Measurements from ENCODE around the gene SLC46A3.
"Not testable (repeated sequence)": the region's sequence is repeated elsewhere in the genome, so short reads cannot be mapped to it uniquely, and the experiment has no call there.

Gene SLC46A3
- total RNA-seq, result 10.6 to 45.7 (median 27.6) reads per million in 3 experiments

DNA sequence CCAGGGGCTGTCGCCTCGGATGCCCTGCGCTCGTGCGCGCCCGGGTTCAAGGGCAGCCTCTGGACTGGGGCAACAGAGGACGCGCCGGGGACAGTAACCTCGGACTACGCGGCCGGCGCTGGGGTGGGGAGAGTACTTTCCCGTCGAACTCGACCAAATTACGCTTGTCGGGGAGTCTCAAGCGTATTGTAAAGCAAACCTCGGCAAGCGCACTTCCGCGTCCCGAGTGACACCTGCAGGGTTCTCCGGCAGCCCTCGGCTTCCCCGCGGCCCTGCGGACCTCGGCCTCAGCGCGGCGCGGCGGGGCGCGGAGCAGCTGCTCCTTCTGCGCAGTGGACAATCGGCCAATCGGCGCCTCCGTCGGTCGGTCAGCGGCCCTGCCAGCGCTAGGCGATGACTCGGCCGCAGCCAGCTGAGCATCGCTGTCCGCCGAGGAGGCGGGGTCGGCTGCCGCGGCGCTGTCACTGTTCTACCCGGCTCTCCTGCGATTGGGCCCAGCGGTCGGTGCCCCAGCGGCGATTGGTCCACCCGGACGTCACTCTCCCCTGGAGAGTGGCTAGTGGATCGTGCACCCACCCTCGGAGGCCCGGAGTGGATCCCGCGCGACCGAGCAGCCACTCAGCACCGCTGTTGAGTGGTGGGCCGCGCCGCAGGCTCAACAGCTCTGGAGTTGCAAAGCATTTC, at the start of gene SLC46A3:
Gene SLC46A3 (minus strand): TSS at position 428 of the 684 bp plus-strand sequence. CDS start 972 bp downstream, outside the sequence.
- DNase-seq, result peak; percentile 94

- no peak for DNase-seq
Observed at GRCh38 chr13:28763887-28764286, 45.1 kb upstream of the SLC46A3 start.

DNA sequence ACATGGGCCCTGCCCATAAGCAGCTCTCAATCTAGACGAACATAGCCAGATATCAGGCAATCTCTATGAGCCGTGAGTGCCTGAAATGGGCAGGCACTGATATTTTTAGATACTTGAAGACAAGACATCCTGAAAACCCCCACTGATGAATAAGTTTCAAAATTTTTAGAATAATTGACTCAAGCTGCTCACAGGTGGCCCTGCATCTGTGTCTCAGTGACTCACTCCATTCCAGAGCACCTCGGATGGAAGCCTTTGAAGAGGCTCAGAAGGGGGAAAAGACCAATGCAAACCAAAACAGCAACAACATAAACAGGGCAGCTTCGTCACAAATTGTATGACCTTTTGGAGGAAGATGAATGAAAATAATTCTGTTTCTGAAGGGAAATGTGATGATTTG, 42.8 kb upstream of the SLC46A3 start:
- no peak for DNase-seq

GRCh38 chr13:28755546-28755870, 36.7 kb upstream of the SLC46A3 start:
- no peak for DNase-seq

GRCh38 chr13:28754698-28755545, 36.2 kb upstream of the SLC46A3 start:
- no peak for DNase-seq

DNA sequence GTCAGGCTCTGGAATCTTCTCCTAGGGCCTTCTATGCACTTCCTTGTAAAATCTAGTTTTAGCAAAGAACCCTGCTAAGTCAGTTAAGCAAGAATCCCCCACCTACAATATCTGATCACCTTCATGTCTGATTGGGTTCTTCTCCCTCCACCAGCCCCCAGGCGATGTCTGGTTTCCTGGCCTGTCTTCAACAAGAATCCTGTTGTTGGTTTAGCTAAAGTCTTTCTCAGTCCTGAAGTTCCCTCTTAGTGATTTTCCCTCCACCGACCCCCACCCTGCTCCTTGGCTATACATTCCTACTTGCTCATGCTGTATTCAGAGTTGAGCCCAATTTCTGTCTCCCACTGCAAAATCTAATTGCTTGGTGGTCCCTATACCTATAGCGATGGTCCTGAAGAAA, 35.2 kb upstream of the SLC46A3 start:
- no peak for DNase-seq

DNA sequence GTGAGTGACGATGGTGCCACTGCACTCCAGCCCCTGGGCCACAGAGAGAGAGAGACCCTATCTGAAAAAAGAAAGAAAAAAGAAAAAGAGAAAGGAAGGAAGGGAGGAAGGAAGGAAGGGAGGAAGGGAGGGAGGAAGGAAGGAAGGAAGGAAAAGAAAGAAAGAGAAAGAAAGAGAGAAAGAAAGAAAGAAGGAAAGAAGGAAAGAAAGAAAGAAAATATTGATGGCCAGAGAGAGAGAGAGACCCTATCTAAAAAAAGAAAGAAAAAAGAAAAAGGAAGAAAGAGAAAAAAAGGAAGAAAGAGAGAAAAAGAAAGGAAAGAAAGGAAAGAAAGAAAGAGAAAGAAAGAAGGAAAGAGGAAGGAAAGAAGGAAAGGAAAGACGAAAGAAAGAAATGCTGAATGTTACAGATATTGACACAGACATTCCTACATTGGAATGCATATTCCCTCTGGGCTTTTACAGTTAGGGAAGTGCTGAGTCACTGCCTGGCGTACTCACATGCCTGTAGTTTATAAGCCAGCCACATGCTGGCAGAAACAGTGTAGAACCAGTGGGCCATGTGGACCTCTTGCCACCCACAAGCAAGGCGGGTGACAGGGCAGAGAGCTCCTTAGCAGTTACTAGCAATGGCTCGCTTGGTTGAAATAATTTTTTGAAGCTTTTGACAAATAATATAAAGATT, 34.6 kb upstream of the SLC46A3 start:
- no peak for DNase-seq

DNA sequence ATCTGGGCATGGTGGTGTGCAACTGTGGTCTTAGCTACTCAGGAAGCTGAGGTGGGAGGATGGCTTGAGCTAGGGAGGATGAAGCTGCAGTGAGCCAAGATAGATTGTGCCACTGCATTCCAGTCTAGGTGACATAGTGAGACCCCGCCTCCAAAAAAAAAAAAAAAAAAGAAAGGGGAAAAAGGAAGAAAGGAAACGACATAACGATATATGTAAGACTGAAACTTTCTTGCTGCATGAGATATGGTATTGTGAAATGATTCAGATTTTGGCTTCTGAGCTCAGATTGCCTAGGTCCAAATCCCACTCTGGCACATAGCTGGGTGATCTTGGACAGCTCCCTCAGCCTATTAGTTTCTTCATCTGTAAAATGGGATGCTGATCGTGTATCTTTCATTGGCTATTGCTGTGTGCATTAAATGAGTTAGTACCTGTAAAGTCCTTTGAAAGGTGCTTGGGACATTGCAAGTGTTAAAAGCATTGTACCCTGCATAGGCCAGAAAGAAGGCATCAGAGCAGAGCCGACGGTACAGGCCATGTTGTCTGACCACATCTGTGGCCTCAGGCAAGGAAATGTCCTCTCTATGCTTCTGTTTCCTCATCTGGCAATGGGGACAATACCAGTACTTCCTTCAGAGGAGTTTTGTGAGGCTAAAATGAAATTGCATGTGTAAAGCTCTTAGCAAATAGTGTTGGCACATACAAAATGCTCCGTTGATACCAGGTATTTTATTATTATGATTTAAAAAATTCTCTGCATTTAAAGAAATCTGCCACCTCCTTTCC, 32.6 kb upstream of the SLC46A3 start:
- DNase-seq, result no peak

DNA sequence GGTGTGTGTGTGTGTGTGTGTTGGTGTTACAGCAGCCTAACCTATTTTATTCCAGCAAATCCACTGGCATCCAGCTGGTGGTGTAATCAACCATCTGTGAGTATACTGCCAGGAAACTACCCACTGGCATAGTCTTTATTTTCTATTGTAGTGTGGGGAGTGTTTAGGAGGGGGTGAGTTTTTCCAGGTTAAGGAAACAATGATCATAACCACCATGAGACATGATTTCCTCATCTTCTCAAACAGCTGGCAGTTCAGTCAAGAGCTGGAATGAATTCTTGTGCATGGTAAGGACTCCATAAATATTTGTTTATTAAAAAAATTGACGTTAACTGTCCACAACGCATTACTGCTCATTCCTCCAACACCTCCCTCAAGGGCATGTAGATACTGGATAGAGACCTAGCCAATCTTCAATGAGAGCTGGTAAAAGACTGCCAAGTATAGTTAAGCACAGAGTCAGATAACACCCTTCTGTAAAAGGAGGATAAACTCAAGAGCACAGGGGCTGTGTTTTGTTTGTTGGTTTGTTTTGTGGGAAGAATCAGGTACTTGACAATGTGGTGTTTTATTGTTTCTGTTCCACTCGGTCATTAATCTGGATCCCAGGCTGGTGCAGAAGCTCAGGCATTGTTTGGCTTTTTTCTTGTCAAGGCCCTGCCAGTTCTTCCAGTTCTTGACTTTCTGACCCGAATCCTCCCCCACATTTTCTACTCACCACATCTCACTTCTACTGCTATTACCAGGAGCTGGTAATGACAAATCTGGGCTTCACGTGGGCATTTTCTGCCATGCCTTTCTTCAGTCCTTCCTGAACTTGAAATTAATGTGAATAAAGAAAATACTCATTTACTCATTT, 31.6 kb upstream of the SLC46A3 start:
- DNase-seq, result no peak

- DNase-seq, result no peak
Observed at GRCh38 chr13:28747851-28748250, 29.1 kb upstream of the SLC46A3 start.

DNA sequence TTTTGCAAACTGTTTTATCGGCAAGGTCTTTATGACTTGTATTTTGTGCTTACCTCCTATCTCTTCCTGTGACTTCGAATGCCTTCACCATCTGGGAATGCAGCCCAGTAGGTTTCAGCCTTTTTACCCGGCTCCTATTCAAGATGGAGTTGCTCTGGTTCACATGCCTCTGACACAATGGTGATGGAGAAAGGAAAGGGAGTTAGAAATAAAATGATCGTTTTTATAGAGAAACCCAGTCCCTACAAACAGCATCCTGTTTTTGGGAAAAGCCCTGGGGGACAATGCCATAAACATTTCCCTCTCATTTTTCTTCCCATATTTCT, 27.5 kb upstream of the SLC46A3 start:
- no peak for DNase-seq

DNA sequence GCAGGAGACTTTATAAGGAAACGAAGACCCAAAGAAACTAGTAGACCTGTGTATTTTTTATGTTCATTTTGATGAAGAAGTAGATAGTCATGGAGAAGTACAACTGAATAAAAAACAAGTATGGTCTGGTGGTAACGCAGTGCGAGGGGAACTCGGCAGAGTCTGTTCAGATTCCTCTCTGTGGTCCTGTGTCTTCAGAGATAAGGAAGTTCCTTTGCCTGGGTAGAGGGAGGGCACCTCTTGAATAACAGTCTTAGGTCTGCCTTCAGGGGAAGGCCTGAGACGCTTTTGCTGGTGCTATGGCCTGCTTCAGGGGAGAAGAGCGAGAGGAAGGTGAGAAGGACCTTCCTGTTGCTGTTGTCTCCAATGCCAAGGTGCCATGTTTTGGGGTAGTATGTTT, 25.9 kb upstream of the SLC46A3 start:
- DNase-seq, result no peak

DNA sequence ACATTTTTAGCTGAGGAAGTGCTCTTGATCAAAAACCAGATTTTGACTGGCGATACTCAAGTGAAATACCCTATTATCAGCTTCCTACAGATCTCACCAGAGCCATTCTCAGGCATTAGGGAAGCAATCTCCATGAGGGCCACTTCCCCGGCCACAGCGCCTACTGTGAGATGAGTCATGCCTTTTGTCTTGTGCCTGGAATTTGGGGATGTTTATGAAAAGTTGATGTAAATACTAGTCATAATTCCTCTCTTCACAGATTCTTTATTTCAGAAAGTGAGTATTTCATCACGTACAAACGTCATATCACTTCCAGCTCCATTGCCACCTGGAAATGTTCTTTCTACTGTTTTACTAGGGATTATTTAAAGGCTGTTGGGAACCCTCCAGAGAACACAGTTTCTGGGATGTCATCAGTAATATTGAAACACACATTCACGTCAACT, 25.3 kb upstream of the SLC46A3 start:
- DNase-seq, result no peak

GRCh38 chr13:28743499-28744083, 24.8 kb upstream of the SLC46A3 start:
- no peak for DNase-seq

- DNase-seq, result no peak
Observed at GRCh38 chr13:28743020-28743419, 24.2 kb upstream of the SLC46A3 start.

DNA sequence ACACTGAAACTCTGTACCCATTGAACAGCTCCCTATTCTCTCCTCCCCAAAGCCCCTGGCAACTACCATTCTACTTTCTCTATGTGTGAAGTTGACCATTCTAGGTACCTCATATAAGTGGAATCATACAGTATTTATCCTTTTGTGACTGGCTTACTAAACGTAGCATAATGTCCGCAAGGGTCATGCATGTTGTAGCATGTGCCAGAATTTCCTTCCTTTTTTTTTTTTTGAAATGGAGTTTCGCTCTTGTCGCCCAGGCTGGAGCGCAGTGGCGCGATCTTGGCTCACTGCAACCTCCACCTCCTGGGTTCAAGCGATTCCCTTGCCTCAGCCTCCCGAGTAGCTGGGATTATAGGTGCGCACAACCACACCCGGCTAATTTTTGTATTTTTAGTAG, 23.7 kb upstream of the SLC46A3 start:
- not testable (repeated sequence) for DNase-seq

GRCh38 chr13:28741084-28741491, 22.3 kb upstream of the SLC46A3 start:
- no peak for DNase-seq

- DNase-seq, result no peak
Observed at GRCh38 chr13:28739376-28739775, 20.6 kb upstream of the SLC46A3 start.

- no peak for DNase-seq
Observed at GRCh38 chr13:28735481-28736029, 16.8 kb upstream of the SLC46A3 start.

DNA sequence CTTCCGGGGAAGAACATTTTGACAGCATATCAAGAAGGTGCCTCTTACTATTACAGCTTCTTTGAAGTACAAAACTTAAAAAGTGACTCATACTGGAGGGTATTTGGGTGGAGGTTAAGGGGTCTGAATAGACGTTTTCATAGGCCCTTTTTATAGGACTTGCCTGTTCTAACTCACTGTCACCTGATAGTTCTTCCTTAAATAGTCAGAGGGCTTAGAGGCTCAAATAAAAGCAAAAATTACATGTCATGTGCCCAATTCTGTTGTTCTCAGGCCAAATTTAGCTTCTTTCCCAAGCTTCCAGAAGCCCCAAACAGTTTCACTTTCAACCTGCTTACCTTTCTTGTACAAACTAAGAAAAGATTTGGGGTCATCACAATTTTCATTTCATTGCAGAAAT, 16.1 kb upstream of the SLC46A3 start:
- no peak for DNase-seq

DNA sequence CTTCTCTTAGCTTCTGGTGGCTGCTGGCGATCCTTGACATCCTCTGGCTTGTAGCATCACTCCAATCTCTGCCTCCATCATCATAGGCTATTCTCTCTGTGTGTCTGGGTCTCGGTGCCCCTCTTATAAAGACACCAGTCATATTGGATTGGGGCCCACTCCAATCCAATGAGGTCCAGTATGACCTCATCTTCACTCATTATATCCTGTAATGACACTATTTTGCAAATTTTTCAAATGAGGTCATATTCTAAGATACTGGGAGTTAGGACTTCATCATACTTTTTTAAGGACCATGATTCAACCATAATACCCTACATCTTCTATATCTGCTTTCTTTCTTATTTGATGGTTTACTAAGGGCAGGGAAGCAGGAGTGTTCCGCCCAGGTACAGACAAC, 12.0 kb upstream of the SLC46A3 start:
- no peak for DNase-seq
